Testis (tissue), 2 donors: ENCODE data around the gene GNPDA1.
"Not testable (repeated sequence)": the region's sequence is repeated elsewhere in the genome, so short reads cannot be mapped to it uniquely, and the experiment has no call there.

Source experiments
- CTCF ChIP-seq, 3 experiments: fragments of 450-650 bp in 2 of 3; fragments of 200-600 bp in 1 of 3; sonication (generic) in 1 of 3; IDR thresholded peaks; one replicate each; pipeline ENCODE4 v1.5.1; 2016 to 2019; ENCODE audit warnings: antibody characterized with exemption in 3 of 3, mild to moderate bottlenecking in 2 of 3, moderate library complexity in 1 of 3
- POLR2A ChIP-seq: fragments of 450-650 bp; IDR thresholded peaks from one replicate; pipeline ENCODE4 v1.6.1; 2017; ENCODE audit warnings: antibody characterized with exemption, mild to moderate bottlenecking, moderate library complexity

GRCh38 chr5:142033632-142034567 is 21.1 kb upstream of the GNPDA1 start:
- not testable (repeated sequence) for TF ChIP-seq POLR2A; CTCF (IDR thresholded peaks at IDR 0.05)
